Left ventricle myocardium inferior (tissue), 1 donor: Measurements from ENCODE around the gene SNX10. TPM values are rescaled to one million over a fixed set of nuclear protein-coding genes. Genes with fewer than 3 reads are reported as not detected.

ENCODE experiments used
- DNase-seq: peaks from one replicate; pipeline ENCODE4 v3.0.0-alpha.2; 2020
- H3K27ac ChIP-seq: fragments of 200-600 bp; replicated peaks from 2 replicates; pipeline ENCODE4 v1.8.0; 2021
- H3K27me3 ChIP-seq: fragments of 200-600 bp; 2 replicates; pipeline ENCODE4 v1.8.0; 2021; ENCODE audit warnings: low read depth
- H3K36me3 ChIP-seq: fragments of 200-600 bp; 2 replicates; pipeline ENCODE4 v1.8.0; 2021
- H3K4me1 ChIP-seq: fragments of 200-600 bp; 2 replicates; pipeline ENCODE4 v1.8.0; 2021
- H3K4me3 ChIP-seq: fragments of 200-600 bp; 2 replicates; pipeline ENCODE4 v1.8.0; 2021; ENCODE audit warnings: mild to moderate bottlenecking, moderate library complexity
- H3K9me3 ChIP-seq: fragments of 200-600 bp; replicated peaks from 2 replicates; pipeline ENCODE4 v1.8.0; 2021
- CTCF ChIP-seq: fragments of 200-600 bp; IDR thresholded peaks from 2 replicates; pipeline ENCODE4 v1.8.0; 2021; ENCODE audit warnings: antibody characterized with exemption, mild to moderate bottlenecking, borderline replicate concordance
- intact Hi-C: fragments of 100-400 bp; cut with micrococcal nuclease; formaldehyde crosslinking; loops from one replicate; pipeline ENCODE4 v1.11.0; 2022
- total RNA-seq: library from RNA; stranded (reverse); fragmentation: NEBNext Ultra II Directional; extraction: Animal tissue kit (Norgen Biotek cat#: 25700); gene quantifications from one replicate; pipeline ENCODE4 v1.2.1, GENCODE V29; 2021
- donor health status: DM: no; HTN: yes; CAD: no; lungs with severe emphysema.

SNX10 gene
- total RNA-seq, 1 donor from 2014 or later = 1.1 TPM

- Histone ChIP-seq H3K27me3 (peaks cover 63% of the 10 kb centered on the region), H3K27ac (no peak overlapping the region), H3K36me3 (no peaks in the 10 kb centered on the region), H3K4me3 (no peak overlapping the region), H3K9me3 (peaks cover 5% of the 10 kb centered on the region), H3K4me1 (peaks cover 10% of the 10 kb centered on the region)
- intact Hi-C loops = no loop called here
- TF ChIP-seq CTCF = no peak
- no peak for DNase-seq
These were observed 112.0 kb downstream of the SNX10 start for GRCh38 chr7:26403640-26404039.

- peaks cover 3% of the 10 kb centered on the region for H3K4me1 ChIP-seq
- intact Hi-C loops = no loop called here
- H3K36me3 ChIP-seq = no peaks in the 10 kb centered on the region
- peaks cover 57% of the 10 kb centered on the region for H3K27me3 ChIP-seq
- H3K27ac ChIP-seq = no peak overlapping the region
- peaks cover 5% of the 10 kb centered on the region for H3K9me3 ChIP-seq
- H3K4me3 ChIP-seq = no peak overlapping the region
- no peak for TF ChIP-seq CTCF
- DNase-seq = no peak
These were observed 112.7 kb downstream of the SNX10 start for GRCh38 chr7:26404189-26404996.

GRCh38 chr7:26406433-26406832, 114.8 kb downstream of the SNX10 start:
- no peak for DNase-seq
- peaks cover 45% of the 10 kb centered on the region for H3K27me3 ChIP-seq
- no peaks in the 10 kb centered on the region for H3K4me1 ChIP-seq
- peaks cover 5% of the 10 kb centered on the region for H3K9me3 ChIP-seq
- no peak overlapping the region for H3K27ac ChIP-seq
- no peak for TF ChIP-seq CTCF
- intact Hi-C loops = no loop called here
- H3K4me3 ChIP-seq = no peak overlapping the region
- no peaks in the 10 kb centered on the region for H3K36me3 ChIP-seq

- peaks cover 38% of the 10 kb centered on the region for H3K27me3 ChIP-seq
- no peak overlapping the region for H3K4me3 ChIP-seq
- intact Hi-C loops = no loop called here
- peaks cover 5% of the 10 kb centered on the region for H3K9me3 ChIP-seq
- no peak overlapping the region for H3K27ac ChIP-seq
- no peaks in the 10 kb centered on the region for H3K4me1 ChIP-seq
- no peak for TF ChIP-seq CTCF
- H3K36me3 ChIP-seq = no peaks in the 10 kb centered on the region
- DNase-seq = no peak
These were observed 118.2 kb downstream of the SNX10 start for GRCh38 chr7:26409661-26410547.

- Histone ChIP-seq H3K27me3 (peaks cover 45% of the 10 kb centered on the region), H3K27ac (no peak overlapping the region), H3K4me3 (no peak overlapping the region), H3K4me1 (no peaks in the 10 kb centered on the region), H3K36me3 (no peaks in the 10 kb centered on the region), H3K9me3 (no peaks in the 10 kb centered on the region)
- no peak for DNase-seq
- TF ChIP-seq CTCF = no peak
- intact Hi-C loops = no loop called here
These were observed 121.5 kb downstream of the SNX10 start for GRCh38 chr7:26413007-26413691.
